GM21526 (cell line): Measurements from ENCODE around the gene MYO18B.

Source experiments
- ATAC-seq: cut with Tn5 transposase; IDR thresholded peaks from one replicate; pipeline ENCODE4 v1.9.1; 2021; ENCODE audit warnings: moderate library complexity; ENCODE audit not compliant: unreplicated experiment, low FRiP score

Gene MYO18B

GRCh38 chr22:25748140-25748539 is 6.2 kb downstream of the MYO18B start:
- ATAC-seq = no peak

DNA sequence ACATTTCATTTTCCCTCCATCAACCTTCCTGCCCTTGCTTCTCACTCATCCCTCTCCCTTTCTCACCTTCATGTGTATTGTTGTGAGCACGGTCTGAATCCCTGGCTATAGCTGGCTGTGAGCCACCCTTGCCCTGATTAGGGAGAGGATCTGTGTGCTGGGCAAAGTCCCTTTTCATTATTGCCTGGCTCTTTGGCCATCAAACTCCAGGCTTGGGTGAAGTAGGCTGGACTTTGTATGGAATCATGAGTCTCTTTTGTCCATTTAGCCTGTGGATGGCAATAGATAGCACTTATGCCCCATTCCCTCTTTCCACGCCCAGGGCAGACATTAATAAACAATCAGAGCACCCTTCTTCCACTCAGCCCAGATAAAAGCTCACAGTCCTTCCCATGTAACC is 6.7 kb downstream of the MYO18B start:
- no peak for ATAC-seq

DNA sequence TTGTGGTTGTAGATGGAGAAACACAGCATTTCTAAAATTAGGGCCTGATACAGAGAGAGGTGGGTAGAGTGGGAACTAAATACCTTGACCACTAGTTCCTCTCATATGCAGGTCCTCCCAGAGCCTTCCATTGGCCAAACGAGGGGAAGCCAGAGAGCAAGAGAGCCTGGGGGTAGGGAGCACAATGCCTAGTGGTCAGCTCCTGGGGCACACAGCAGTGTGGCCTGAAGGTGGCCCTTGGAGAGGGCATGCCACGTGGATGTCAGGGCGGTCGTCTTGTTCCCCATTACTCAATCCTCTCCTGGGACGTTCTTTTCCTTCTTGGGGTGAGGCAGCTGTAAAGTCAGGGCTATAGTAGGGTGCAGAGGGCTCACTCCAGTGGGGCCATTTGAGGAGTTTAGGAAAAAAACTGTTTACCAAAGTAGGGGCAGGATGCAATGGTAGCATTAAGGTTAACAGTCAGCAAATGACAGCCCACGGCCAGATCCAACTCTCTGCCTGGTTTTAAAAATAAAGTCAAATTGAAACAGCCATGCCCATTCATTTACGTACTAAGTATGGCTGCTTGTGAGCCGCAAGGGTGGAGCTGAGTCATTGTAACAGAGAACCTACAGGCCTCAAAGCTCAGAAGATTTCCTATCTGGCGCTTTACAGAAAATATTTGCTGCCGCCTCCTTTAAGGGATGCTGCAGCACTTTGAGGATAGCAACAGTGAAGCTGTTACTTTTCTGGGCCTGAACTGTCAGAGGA is 7.6 kb downstream of the MYO18B start:
- no peak for ATAC-seq

DNA sequence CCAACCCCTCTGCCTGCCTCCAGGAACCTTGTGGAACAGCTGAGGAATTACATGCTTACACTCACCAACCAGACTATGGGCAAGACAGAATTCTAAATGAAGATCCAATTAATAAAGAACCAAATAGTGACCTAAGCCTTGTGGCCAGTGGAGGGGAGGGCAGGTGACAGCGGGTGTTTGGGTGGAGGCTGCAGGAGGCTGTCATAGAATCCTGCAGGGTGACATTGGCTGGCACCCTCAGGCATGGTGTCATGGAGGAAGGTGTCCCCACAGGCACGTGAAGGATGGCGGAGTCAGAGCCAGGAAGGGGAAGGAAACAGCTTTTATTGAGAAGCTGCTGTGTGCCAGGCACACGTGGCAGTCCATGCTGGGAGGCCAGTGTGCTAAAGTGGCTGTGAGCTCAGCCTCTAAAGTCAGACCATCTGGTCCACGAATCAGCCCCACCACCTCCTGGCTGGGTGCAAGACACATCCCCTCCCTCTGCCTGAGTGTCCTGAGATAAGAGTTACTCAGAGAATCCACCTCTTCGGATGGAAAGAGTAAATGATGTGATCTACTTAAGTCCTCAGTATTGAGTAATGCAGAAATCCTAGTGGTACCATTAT is 8.7 kb downstream of the MYO18B start:
- no peak for ATAC-seq

DNA sequence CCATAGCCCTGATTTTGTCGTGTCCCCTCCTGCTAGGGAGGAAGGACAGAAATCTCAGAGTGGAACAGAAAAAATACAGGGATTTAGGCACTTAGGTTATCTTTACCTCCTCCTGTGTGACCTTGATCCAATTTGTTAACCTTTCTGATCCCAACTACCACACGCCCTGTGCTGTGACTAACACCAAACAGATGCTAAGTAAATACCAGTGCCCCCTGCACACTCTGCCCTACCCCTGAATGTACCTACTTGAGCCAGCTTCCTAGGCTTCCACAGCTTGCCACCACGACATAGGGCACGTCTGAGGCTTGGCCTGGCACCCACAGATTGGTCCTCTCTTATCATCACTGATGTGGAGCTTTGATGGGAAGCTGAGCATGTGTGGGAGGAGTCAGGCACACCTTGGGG is 9.2 kb downstream of the MYO18B start:
- ATAC-seq = no peak

- ATAC-seq = no peak
Observed at GRCh38 chr22:25752615-25753214, 10.7 kb downstream of the MYO18B start.

DNA sequence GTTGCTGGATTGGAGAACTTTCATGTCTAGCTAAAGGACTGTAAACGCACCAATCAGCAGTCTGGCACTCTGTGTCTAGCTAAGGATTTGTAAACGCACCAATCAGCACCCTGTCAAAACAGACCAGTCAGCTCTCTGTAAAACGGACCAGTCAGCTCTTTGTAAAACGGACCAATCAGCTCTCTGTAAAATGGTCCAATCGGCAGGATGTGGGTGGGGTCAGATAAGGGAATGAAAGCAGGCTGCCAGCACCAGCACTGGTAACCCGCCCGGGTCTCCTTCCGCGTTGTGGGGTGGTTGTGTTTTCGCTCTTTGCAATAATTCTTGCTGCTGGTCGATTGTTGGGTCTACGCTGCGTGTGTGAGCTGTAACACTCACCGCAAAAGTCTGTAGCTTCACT is 11.3 kb downstream of the MYO18B start:
- no peak for ATAC-seq

DNA sequence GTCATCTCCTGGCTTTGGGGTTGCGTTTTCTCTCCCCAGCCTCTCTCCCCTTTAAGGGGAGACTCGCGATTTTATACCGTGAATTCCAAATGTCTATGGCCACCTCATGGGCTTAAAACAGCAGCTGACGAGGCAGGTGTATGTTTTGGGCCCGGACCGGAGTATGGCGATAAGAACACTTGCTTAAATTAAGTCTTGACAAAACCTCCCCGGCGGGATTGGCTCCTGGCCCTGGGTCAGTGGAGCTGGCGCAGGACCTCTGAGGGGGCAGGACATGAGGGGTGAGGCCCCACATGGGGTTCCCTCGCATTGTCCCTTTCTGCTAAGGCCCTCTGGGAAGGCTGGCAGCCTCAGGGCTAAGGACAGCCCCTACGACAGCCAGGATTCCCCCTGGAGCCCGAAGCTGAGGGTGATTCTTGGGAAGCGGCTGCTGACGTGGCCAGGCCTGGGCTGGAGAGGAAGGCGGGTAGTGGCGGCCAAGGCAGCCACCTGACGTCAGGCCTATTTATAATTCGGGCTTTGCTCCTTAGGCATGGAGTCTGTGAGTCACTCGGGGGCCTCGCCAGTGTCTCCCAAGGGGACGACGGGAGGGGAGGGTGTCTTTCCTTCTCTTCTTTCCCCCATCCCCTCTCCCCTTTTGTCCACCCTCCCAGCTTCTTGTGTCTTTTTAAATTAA is 12.7 kb downstream of the MYO18B start:
- ATAC-seq = no peak

DNA sequence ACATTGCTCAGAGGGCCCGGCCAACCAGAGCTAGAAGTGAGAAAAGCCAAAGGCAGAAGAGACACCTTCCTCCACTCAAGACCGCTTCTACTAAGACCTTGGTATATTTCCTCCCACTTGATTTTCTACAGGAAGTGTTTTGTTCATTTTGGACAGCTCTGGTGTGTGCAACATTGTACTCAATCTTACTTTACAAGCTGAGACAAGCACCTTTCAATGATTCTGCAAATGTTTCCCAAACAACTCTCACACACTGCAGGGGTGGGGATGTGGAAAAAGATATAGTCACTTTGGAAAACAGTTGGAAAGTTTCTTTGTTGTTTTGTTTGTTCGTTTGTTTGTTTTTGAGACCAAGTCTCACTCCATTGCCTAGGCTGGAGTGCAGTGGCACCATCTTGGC is 15.7 kb downstream of the MYO18B start:
- ATAC-seq = no peak

DNA sequence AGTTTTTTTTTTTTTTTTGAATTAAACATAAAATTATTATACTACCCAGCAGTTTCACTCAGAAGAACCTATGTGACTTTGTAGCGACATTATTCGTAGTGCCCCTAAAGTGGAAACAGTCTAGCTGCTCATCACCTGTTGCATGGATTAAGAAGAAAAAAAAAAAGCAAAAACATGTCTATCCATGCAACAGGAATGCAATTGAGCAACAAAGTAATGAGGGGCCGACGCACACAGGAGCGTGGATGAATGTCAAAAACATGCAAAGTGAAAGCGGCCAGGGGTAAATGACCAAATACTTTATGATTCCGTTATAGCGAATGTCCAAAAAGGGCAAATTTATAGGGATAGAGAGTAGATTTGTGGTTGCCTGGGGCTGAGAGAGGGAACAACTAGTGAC is 16.3 kb downstream of the MYO18B start:
- no peak for ATAC-seq

DNA sequence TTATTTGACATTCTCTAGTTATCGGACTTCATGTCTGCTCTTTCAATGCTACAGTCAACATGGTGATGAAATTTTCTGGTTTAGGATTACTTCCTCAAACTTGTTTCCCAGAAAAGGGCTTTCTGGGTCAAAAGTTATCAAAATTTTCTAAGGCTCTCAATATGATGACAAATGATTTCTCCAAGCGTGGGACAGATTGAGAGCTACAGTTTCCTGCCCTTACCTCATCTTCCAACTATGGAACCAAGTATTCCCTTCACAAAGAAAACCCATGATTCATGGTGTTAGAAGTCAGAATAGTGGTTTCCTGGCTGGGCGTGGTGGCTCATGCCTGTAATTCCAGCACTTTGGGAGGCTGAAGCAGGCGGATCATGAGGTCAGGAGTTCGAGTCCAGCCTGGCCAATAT is 17.8 kb downstream of the MYO18B start:
- no peak for ATAC-seq

DNA sequence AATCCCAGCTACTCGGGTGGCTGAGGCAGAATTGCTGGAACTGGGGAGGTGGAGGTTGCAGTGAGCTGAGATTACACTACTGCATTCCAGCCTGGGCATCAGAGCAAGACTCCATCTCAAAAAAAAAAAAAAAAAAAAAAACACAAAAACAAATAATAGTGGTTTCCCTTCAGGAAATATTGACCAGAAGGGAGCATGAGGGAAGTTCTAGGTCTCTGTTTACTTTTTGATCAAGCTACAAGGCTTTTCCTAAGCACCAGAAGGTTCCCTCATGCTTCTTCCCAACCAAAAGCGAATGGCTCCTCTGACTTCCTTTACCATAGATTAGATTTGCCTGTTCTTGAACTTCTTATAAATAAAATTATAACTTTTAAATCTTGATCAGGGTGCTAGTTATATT is 18.3 kb downstream of the MYO18B start:
- ATAC-seq = no peak

GRCh38 chr22:25760848-25761595 is 19.0 kb downstream of the MYO18B start:
- ATAC-seq = no peak

GRCh38 chr22:25762147-25762546 is 20.2 kb downstream of the MYO18B start:
- no peak for ATAC-seq

GRCh38 chr22:25763239-25763777 is 21.3 kb downstream of the MYO18B start:
- ATAC-seq = no peak

GRCh38 chr22:25764270-25765015 is 22.5 kb downstream of the MYO18B start:
- no peak for ATAC-seq

- no peak for ATAC-seq
Observed at GRCh38 chr22:25765016-25765367, 23.0 kb downstream of the MYO18B start.

- ATAC-seq = no peak
Observed at GRCh38 chr22:25765801-25766200, 23.8 kb downstream of the MYO18B start.

- ATAC-seq = no peak
Observed at GRCh38 chr22:25766418-25766817, 24.4 kb downstream of the MYO18B start.

- no peak for ATAC-seq
Observed at GRCh38 chr22:25770333-25770732, 28.3 kb downstream of the MYO18B start.
